ENCODE results near the gene IL36G. TPM values are rescaled to one million over a fixed set of nuclear protein-coding genes. Genes with fewer than 3 reads are reported as not detected.

IL36G gene
- total and polyA plus RNA-seq, 9 of the 15 experiments (the other 6 are each of a cell fraction or from before 2014, with no cell fraction given): not detected

DNA sequence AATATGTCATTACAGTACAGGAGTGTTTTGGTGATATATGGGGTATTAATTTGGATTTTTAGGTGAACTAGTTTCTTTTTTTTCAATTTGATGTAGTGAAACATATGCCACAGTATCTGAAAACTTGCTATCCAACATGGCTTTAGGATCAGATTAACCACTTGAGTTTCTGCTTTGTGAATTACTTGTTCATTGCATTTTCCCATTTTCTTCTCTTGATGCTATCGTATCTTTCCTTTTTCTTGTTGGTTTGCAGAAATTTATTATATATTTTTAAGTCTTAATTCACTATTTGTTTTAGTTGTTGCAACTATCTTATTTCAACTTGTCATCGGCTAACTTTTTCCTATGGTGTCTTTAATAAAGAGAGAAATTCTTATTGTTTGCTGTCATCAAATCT, 36.3 kb downstream of the IL36G start (continued):
- no peak for TF ChIP-seq TGIF2 (CRISPR knock-in tag; IDR thresholded peaks at IDR 0.05)

DNA sequence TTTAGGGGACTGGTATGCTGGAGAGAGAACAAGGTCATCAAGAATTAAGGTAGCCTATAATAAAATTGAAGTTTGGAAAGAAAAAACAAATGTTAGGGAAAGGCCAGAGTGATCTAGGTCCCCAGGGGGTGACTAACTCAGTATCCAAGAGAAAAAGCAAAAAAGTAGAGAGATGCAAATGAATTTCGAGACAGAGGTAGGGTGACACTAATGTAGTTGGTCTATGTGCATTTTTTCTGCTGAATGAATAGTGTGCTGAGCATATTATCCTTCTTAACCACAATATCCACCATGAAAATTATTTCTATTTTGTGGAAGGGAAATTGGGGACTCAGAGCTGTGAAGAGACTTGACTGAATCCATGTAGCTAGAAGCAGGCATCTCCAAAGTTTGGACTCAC, 37.2 kb downstream of the IL36G start:
- TF ChIP-seq, protein P1, sequence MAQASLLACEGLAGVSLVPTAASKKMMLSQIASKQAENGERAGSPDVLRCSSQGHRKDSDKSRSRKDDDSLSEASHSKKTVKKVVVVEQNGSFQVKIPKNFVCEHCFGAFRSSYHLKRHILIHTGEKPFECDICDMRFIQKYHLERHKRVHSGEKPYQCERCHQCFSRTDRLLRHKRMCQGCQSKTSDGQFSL (CRISPR knock-in tag; IDR thresholded peaks at IDR 0.05): no peak
- TF ChIP-seq, protein P1 (tag; IDR thresholded peaks at IDR 0.05): no peak
- Histone ChIP-seq H3K4me3 (no peak overlapping the region), H3K9me3 (replicated peaks; ENCODE audit: control insufficient read depth, insufficient read depth, low read depth, low read length) (peaks cover 3% of the 10 kb centered on the region; the same call in 1 of the 2 replicates), H3K27ac (ENCODE audit: extremely low read depth, low read depth, low read length) (no peak overlapping the region), H3K4me2 (ENCODE audit: insufficient read depth, low read length) (no peak overlapping the region), H3K36me3 (ENCODE audit: control insufficient read depth, insufficient read depth, low read length) (no peaks in the 10 kb centered on the region), H3K9ac (ENCODE audit: insufficient read depth in 1 of 2, low read depth in 2 of 2, low read length in 2 of 2) (no peak overlapping the region), H3K9me1 (ENCODE audit: control insufficient read depth, insufficient read depth, low read length) (no peaks in the 10 kb centered on the region), H3K4me1 (replicated peaks in 1 of 2; ENCODE audit: control insufficient read depth in 2 of 2, insufficient read depth in 2 of 2, low read length in 2 of 2) (peaks cover 4 to 18% of the 10 kb centered on the region in 2 experiments), H3K27me3 (ENCODE audit: control insufficient read depth in 2 of 2, insufficient read depth in 2 of 2, low read length in 2 of 2) (no peaks in the 10 kb centered on the region), H4K20me1 (replicated peaks; ENCODE audit: control insufficient read depth, insufficient read depth, low read length) (no peaks in the 10 kb centered on the region), H2AFZ (ENCODE audit: low read depth, low read length) (no peak overlapping the region), H3K79me2 (ENCODE audit: control insufficient read depth, insufficient read depth, low read length) (no peaks in the 10 kb centered on the region)
- 73% methylated on average over 1 of the region's 1 CpG for WGBS (ENCODE audit: insufficient coverage, low coverage, missing lambda C conversion rate)
- ATAC-seq: no peak
- intact Hi-C loops (cut with micrococcal nuclease): no loop called here
- no peak for DNase-seq (ENCODE audit: extremely low read depth in 1 of 4, low spot score in 3 of 4)
- ChIA-PET POLR2A (no interaction called here), CTCF (ENCODE audit: low intra/inter-chr PET ratio) (no interaction called here)
- no peak for FAIRE-seq
- no TSS peak for BruUV-seq (replicated peaks)
- in situ Hi-C loops (cut with MboI): no loop called here

Data from K562 (cell line).